Endodermal cell (in vitro differentiated cells): Measurements from ENCODE around the gene PRKCI. TPM values are rescaled to one million over a fixed set of nuclear protein-coding genes. Genes with fewer than 3 reads are reported as not detected.
"Not testable (repeated sequence)": the region's sequence is repeated elsewhere in the genome, so short reads cannot be mapped to it uniquely, and the experiment has no call there.

Source experiments
- DNase-seq: peaks from one replicate; pipeline ENCODE4 v3.0.0-alpha.2; 2017
- H3K27ac ChIP-seq: 2 replicates; pipeline ENCODE4 v1.5.1; 2013; ENCODE audit warnings: mild to moderate bottlenecking, low read depth, low read length, moderate library complexity
- H3K27me3 ChIP-seq: 2 replicates; pipeline ENCODE4 v1.6.1; 2013; ENCODE audit warnings: mild to moderate bottlenecking, low read length, moderate library complexity; ENCODE audit not compliant: insufficient read depth, control insufficient read depth, poor library complexity, severe bottlenecking
- H3K36me3 ChIP-seq: 2 replicates; pipeline ENCODE4 v1.7.0; 2013; ENCODE audit warnings: mild to moderate bottlenecking, low read length, moderate library complexity; ENCODE audit not compliant: control insufficient read depth, insufficient read depth
- H3K4me1 ChIP-seq: one replicate; pipeline ENCODE4 v1.7.0; 2013; ENCODE audit warnings: low read length; ENCODE audit not compliant: control insufficient read depth, insufficient read depth
- H3K4me3 ChIP-seq: 2 replicates; pipeline ENCODE4 v1.5.1; 2013; ENCODE audit warnings: mild to moderate bottlenecking, low read length, moderate library complexity
- H3K9ac ChIP-seq: 2 replicates; pipeline ENCODE4 v1.6.1; 2013; ENCODE audit warnings: mild to moderate bottlenecking, low read length, moderate library complexity; ENCODE audit not compliant: poor library complexity, severe bottlenecking; ENCODE audit errors: extremely low read depth
- H3K9me3 ChIP-seq: 2 replicates; pipeline ENCODE4 v1.6.1; 2013; ENCODE audit warnings: mild to moderate bottlenecking, low read length, moderate library complexity; ENCODE audit not compliant: control insufficient read depth
- H3K27ac Mint-ChIP-seq: 2 replicates; pipeline ENCODE4 v1.8.0; 2020; ENCODE audit warnings: mixed read lengths
- H3K27me3 Mint-ChIP-seq: 2 replicates; pipeline ENCODE4 v1.8.0; 2021; ENCODE audit warnings: mild to moderate bottlenecking, mixed read lengths; ENCODE audit not compliant: insufficient read depth
- H3K36me3 Mint-ChIP-seq: 2 replicates; pipeline ENCODE4 v1.8.0; 2020; ENCODE audit warnings: low read depth, mixed read lengths
- H3K4me1 Mint-ChIP-seq: 2 replicates; pipeline ENCODE4 v1.8.0; 2020; ENCODE audit warnings: mixed read lengths
- H3K4me3 Mint-ChIP-seq: 2 replicates; pipeline ENCODE4 v1.8.0; 2020; ENCODE audit warnings: mild to moderate bottlenecking, moderate library complexity, mixed read lengths
- H3K9me3 Mint-ChIP-seq: 2 replicates; pipeline ENCODE4 v1.8.0; 2020; ENCODE audit warnings: mild to moderate bottlenecking, mixed read lengths
- CTCF ChIP-seq: fragments of 200-600 bp; sonication (generic); conservative IDR thresholded peaks from 2 replicates; pipeline ENCODE4 v1.5.0; 2021; ENCODE audit warnings: antibody characterized with exemption, mild to moderate bottlenecking
- WGBS, 2 experiments: methylation state at CpG; one replicate each; pipeline versions ENCODE4 v1.1.5 to v1.1.7; 2013; ENCODE audit warnings: missing lambda C conversion rate in 2 of 2, mixed read lengths in 1 of 2; ENCODE audit not compliant: insufficient coverage in 1 of 2, insufficient read length in 1 of 2; 5-methylcytosine and 5-hydroxymethylcytosine counted together
- total RNA-seq, 2 donors: library from RNA; stranded (reverse); fragmentation: NEBNext Ultra II Directional in 1 of 2; extraction: Animal tissue kit (Norgen Biotek cat#: 25700) in 1 of 2; gene quantifications; 2 replicates in 1 of 2; 3 replicates in 1 of 2; pipeline ENCODE4 v1.2.1, GENCODE V29; 2021

Gene PRKCI
- total RNA-seq, 2 donors from 2014 or later = 81.9 to 103 TPM

GRCh38 chr3:170324962-170325361 lies 102.7 kb downstream of the PRKCI start:
- peak; percentile 32 for TF ChIP-seq CTCF
- Histone ChIP-seq H3K9me3 (peaks cover 31% of the 10 kb centered on the region), H3K9ac (no peak overlapping the region), H3K27ac (no peak overlapping the region), H3K4me3 (no peak overlapping the region), H3K27me3 (no peaks in the 10 kb centered on the region), H3K4me1 (peaks cover 4% of the 10 kb centered on the region), H3K36me3 (no peaks in the 10 kb centered on the region)
- Mint-ChIP-seq H3K27ac (no peak overlapping the region), H3K9me3 (peaks cover 43% of the 10 kb centered on the region), H3K27me3 (peaks cover 3% of the 10 kb centered on the region), H3K36me3 (peaks cover 2% of the 10 kb centered on the region), H3K4me1 (peaks cover 21% of the 10 kb centered on the region), H3K4me3 (no peak overlapping the region)
- DNase-seq = no peak
- 88 to 100% methylated on average over 1 to 3 of the region's 3 CpGs for WGBS, 2 experiments

- peaks cover 44% of the 10 kb centered on the region for H3K9me3 Mint-ChIP-seq
- no peak overlapping the region for H3K4me3 Mint-ChIP-seq
- H3K27me3 Mint-ChIP-seq = peaks cover 3% of the 10 kb centered on the region
- H3K4me3 ChIP-seq = no peak overlapping the region
- no peak overlapping the region for H3K27ac ChIP-seq
- DNase-seq = no peak
- no peaks in the 10 kb centered on the region for H3K27me3 ChIP-seq
- H3K4me1 Mint-ChIP-seq = peaks cover 7% of the 10 kb centered on the region
- H3K9ac ChIP-seq = no peak overlapping the region
- H3K4me1 ChIP-seq = peaks cover 2% of the 10 kb centered on the region
- TF ChIP-seq CTCF = no peak
- H3K36me3 Mint-ChIP-seq = no peaks in the 10 kb centered on the region
- H3K27ac Mint-ChIP-seq = no peak overlapping the region
- H3K9me3 ChIP-seq = peaks cover 25% of the 10 kb centered on the region
- WGBS, 2 experiments = 92 to 98% methylated on average over 18 to 24 of the region's 24 CpGs
- H3K36me3 ChIP-seq = no peaks in the 10 kb centered on the region
These were observed 105.0 kb downstream of the PRKCI start for GRCh38 chr3:170327040-170327808.

GRCh38 chr3:170327868-170328548 lies 105.8 kb downstream of the PRKCI start:
- WGBS, 2 experiments = 79% methylated on average over 6 to 7 of the region's 7 CpGs
- H3K9me3 ChIP-seq = peaks cover 25% of the 10 kb centered on the region
- not testable (repeated sequence) for H3K4me3 Mint-ChIP-seq, H3K36me3 ChIP-seq, H3K27ac ChIP-seq, DNase-seq, H3K27me3 Mint-ChIP-seq, H3K27ac Mint-ChIP-seq, H3K4me3 ChIP-seq, H3K27me3 ChIP-seq, H3K36me3 Mint-ChIP-seq, H3K4me1 Mint-ChIP-seq, H3K4me1 ChIP-seq, H3K9ac ChIP-seq
- H3K9me3 Mint-ChIP-seq = peaks cover 50% of the 10 kb centered on the region
